DMS53 treated with DMSO at 0.1 percent for 48 hours (cell line): Measurements from ENCODE around the gene HINT3.
"Not testable (repeated sequence)": the region's sequence is repeated elsewhere in the genome, so short reads cannot be mapped to it uniquely, and the experiment has no call there.

Source experiments
- DNase-seq: peaks from one replicate; lab custom pipeline; 2025; ENCODE audit not compliant: unreplicated experiment; lab: John Stamatoyannopoulos, UW

The HINT3 gene

DNA sequence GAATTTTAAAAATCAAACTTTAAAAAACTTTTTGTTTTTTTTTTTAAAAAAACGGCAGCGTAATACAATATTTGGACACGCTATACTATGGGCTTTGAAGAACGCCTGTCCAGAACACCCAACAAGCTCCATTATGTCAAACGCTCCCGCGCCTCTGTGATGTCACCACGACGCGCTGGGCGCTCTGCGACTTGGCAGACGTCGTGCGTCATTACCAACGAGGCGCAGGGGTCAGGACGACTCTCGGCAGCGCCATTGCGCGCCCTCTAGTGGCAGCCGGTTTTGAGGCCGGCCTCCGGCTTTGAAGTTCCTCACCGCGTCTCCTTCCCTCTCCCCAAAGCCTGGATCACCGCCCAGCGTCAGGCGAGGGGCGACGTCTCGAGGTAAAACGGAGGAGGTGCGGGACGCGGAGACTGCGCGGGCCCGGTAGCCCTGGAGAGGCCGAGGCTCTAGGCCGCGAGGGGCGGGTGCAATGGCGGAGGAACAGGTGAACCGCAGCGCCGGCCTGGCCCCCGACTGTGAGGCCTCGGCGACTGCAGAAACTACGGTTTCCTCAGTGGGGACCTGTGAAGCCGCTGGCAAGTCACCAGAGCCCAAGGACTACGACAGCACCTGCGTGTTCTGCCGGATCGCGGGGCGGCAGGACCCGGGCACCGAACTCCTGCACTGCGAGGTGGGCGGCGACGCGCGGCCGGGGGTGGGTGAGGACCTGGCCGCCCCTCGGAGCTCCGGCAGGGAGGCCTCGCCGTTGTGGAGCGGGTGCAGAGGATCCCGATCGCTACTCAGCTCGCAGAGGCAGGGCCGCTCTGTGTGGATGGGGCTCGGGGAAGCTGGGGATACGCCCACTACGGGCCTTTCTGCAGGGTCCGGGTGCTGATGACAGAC lies at the start of gene HINT3:
Gene HINT3, plus strand, starts transcription at position 265 of the 885 bp plus-strand sequence. Its CDS starts 208 bp downstream, at position 473.
- peak; percentile 84 for DNase-seq

- DNase-seq: no peak
These were observed 46.0 kb upstream of the HINT3 start for GRCh38 chr6:125910527-125910926.

DNA sequence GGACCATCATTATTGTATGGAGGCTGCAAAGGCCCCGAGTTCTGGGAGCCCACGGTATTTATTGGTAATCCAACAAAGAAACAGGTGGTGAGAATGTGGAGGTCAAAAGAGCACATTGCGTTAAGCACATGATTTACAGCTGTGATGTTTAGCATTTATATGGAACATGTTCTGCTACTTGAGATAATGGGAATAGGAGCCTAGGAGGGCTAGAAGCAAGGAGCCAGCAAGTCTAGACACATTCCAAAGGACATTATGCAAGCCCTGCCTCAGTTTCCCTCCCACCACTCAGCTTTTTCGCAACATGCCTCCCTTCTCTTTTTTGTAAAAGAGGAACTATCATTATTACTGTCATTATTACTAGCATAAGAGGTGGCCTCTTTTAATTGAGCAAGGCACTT lies 45.5 kb upstream of the HINT3 start:
- DNase-seq: not testable (repeated sequence)

- not testable (repeated sequence) for DNase-seq
These were observed 44.1 kb upstream of the HINT3 start for GRCh38 chr6:125912430-125912829.

- no peak for DNase-seq
These were observed 43.4 kb upstream of the HINT3 start for GRCh38 chr6:125913145-125913544.

GRCh38 chr6:125913864-125914351 lies 42.7 kb upstream of the HINT3 start:
- DNase-seq: no peak

GRCh38 chr6:125918230-125918629 lies 38.3 kb upstream of the HINT3 start:
- no peak for DNase-seq

- peak; percentile 67 for DNase-seq
These were observed 37.6 kb upstream of the HINT3 start for GRCh38 chr6:125918681-125919566.

DNA sequence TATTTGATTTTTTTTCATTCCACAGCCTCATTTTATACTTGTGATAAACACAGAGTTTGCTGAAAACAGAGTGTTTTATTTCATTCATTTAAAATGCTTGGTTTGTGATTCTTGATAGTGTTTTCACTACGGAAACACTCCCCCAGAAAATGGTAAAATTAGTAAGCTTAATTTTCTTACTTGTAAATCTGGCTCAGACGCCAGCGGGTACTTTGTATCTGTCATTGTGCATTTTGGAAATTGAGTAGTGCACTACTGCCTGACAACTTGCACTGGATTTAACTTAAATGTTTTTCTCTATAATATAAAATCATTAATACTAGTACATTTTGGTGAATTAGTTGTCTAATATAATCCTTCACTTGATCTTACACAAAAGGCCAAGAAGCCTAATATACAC lies 37.0 kb upstream of the HINT3 start:
- no peak for DNase-seq

DNA sequence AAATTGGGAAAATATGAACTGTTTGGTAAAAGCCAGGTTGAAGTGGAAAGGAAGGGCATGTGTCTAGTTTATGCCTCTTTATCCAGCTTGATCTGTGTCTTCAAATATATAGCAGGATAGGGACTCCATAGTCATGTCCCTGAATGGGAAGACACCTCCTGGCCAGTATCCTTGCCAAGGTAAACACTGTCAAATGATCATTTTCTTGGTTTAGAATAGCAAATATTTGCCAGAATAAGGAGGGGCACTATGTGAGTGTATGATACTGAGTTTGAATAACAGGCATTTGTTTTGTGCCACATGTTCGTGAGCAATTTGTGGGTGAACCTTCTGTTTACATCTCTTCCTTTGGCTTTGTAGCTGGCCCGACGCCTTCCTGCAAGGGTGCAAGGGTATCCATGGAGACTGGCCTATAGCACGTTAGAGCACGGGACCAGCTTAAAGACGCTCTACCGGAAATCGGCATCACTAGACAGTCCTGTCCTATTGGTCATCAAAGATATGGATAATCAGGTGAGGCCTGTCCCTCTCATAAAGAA lies 34.2 kb upstream of the HINT3 start:
- peak; percentile 21 for DNase-seq

DNA sequence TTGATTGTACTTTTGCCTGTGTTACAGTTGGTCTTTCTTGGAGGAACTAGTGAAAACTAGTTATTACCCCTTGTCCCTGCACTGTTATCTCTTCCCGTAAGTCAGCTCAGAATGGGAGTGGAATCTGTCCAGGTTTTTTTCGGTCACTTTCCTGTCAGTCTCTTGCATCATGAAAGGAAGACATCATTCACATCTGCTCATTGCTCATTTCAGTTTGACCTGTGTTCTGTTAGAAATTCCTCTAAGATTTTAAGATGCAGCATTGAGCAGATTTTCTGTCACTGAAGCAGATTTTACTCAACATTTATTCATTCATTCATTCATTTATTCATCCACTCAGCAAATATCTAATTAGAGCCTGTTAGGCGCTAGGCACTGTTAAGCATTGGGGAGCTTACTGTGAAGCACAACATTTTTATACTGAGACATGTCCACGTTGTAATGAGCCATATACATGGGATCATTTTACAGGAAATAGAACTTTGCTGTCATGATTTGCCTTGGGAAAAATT lies 33.1 kb upstream of the HINT3 start:
- DNase-seq: no peak

DNA sequence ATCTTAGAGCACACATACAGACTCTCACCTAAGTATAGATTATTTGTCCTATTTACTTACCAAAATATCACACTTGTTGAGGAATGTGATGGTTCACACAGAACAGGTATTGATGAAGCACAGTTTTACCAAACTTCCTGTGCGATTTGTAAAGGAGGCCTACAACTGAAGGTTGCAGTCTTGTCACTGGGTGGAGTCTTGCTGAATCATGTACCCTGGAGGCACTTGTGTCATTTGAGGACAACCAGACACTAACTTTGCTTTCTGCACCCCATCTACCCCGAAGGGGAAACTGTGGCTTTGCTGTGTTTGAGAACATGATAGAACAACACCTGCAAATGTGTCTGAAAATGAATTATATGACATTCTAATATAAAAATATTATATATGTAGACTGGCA lies 32.4 kb upstream of the HINT3 start:
- no peak for DNase-seq

DNA sequence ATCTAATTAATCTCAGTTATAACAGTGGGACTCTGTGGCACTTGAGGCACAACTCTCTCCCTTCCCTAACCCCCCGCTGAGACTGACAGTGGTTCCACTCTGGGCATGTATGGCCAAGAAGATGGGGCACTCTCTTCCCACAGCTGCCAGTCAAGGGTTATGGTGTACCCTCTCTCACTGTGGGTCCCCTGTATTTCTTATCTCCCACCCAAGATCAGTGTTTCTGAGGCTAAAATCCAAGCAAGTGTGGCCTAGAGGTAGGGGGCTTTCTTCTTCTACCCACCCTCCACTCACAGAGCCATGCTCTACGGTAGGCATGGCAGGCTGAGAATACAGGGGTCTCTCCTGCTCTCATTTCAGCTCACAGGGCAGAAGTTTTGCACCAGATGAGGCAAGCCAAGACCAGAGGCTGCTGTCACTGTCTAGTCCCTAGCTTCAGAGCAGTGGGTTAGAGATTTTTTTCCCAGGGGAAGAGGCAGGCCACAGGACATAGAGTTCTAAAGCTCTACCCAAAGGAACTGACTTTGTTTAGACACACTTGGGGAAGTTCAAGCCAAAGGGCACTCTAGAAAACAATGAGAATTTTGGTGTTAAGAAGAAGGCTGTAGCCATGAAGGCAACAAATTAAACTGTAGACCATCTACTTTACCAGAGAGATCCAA lies 31.7 kb upstream of the HINT3 start:
- DNase-seq: no peak

GRCh38 chr6:125926711-125927110 lies 29.9 kb upstream of the HINT3 start:
- no peak for DNase-seq

GRCh38 chr6:125927761-125928160 lies 28.8 kb upstream of the HINT3 start:
- no peak for DNase-seq

DNA sequence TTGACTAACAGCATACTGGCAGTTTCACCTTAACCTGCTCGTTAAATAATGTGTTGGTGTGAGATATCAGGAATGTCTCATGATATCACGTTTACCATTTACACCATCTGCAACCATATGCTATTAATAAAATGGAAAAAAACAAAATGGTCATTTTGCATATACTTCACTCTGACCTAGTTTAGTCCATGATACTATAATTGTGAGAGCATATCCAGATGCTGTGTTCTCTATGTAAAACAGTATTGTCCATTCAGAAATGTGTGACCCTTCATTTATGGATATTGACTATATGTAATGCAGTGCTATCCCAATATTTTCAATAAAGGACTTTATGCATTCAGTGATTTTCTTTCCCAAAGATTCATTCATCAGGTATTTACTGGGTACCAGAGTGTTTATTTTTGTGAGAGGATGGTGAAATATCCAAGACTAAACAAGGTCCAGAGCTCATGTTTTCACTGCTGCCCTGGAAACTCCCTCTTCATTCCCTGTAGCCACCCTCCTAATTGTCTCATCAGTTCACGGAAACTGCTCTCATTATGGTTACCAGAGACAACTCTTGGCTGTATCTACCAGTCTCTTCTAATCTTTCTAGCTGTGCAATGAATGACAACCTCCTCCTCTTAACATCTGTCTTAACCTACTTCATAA lies 25.7 kb upstream of the HINT3 start:
- DNase-seq: no peak

DNA sequence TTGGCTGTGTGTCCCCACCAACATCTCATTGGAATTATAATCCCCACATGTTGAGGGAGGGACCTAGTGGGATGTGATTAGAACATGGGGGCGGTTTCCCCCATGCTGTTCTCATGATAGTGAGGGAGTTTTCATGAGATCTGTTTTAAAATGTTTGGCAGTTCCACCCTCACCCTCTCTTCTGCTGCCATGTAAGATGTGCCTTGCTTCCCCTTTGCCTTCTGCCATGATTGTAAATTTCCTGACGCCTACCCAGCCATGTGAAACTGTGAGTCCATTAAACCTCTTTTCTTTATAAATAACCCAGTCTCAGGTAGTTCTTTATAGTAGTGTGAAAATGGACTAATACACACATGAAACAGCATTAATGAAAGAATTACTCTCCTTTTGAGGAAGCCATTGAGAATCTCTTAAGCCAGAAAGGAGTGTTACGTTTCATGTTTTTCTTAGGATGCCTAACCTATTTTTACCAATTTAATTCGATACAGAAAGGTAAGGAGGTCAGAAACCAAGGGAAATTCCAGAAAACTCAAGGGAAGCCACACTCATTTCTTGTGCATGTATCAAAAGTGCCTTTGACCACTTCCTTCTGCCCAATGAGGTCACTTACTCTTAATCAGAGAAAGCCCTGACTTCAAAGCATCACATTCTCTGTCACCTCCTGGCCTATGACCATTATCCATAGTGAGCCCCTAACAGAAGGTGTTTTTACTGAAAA lies 24.7 kb upstream of the HINT3 start:
- no peak for DNase-seq

- no peak for DNase-seq
These were observed 24.1 kb upstream of the HINT3 start for GRCh38 chr6:125932451-125932795.

DNA sequence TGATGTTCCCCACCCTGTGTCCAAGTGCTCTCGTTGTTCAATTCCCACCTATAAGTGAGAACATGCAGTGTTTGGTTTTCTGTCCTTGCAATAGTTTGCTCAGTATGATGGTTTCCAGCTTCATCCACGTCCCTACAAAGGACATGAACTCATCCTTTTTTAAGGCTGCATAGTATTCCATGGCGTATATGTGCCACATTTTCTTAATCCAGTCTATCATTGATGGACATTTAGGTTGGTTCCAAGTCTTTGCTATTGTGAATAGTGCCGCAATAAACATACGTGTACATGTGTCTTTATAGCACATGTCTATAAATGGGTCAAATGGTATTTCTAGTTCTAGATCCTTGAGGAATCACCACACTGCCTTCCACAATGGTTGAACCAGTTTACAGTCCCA lies 21.1 kb upstream of the HINT3 start:
- DNase-seq: not testable (repeated sequence)

DNA sequence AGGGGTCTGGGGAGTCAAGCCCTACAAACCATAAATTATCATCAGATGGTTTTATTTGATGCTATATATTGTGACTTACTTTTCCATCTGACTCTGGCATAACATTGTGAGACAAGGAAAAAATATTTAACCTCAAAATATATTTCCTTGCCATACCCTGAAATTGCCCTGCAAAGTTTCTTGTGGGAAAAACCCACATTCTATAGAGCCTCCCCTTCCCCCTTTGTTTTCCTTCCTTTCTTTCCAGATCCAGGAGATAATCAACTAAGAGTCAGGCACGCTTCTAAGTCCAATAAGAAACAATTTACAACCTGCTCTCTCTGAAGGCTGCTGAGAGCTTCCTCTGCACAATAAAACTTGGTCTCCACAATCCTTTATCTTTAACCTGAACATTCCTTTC lies 17.5 kb upstream of the HINT3 start:
- no peak for DNase-seq
